Measurements from ENCODE around the gene NEK4.
A peak's percentile ranks its signal among the peaks of the same experiment; 100 is the strongest.

NEK4 gene

GRCh38 chr3:52792961-52793695 is 22.4 kb upstream of the NEK4 start:
- peak; percentile 52 for DNase-seq

- DNase-seq: no peak
These were observed 21.7 kb upstream of the NEK4 start for GRCh38 chr3:52792413-52792812.

- DNase-seq: no peak
These were observed 21.2 kb upstream of the NEK4 start for GRCh38 chr3:52791928-52792327.

- no peak for DNase-seq
These were observed 20.6 kb upstream of the NEK4 start for GRCh38 chr3:52791366-52791765.

GRCh38 chr3:52790741-52791140 is 20.0 kb upstream of the NEK4 start:
- no peak for DNase-seq

GRCh38 chr3:52790337-52790736 is 19.6 kb upstream of the NEK4 start:
- DNase-seq: no peak

- DNase-seq: no peak
These were observed 19.0 kb upstream of the NEK4 start for GRCh38 chr3:52789746-52790040.

GRCh38 chr3:52788890-52789745 is 18.4 kb upstream of the NEK4 start:
- DNase-seq: no peak

- DNase-seq: no peak
These were observed 17.2 kb upstream of the NEK4 start for GRCh38 chr3:52787672-52788625.

GRCh38 chr3:52787246-52787645 is 16.5 kb upstream of the NEK4 start:
- no peak for DNase-seq

- DNase-seq: no peak
These were observed 15.8 kb upstream of the NEK4 start for GRCh38 chr3:52786330-52787215.

- no peak for DNase-seq
These were observed 14.3 kb upstream of the NEK4 start for GRCh38 chr3:52784931-52785590.

- no peak for DNase-seq
These were observed 13.4 kb upstream of the NEK4 start for GRCh38 chr3:52784021-52784621.

- DNase-seq: no peak
These were observed 12.4 kb upstream of the NEK4 start for GRCh38 chr3:52783211-52783555.

- DNase-seq: no peak
These were observed 11.9 kb upstream of the NEK4 start for GRCh38 chr3:52782412-52783210.

- no peak for DNase-seq
These were observed 11.0 kb upstream of the NEK4 start for GRCh38 chr3:52781741-52782140.

GRCh38 chr3:52779837-52780585 is 9.3 kb upstream of the NEK4 start:
- no peak for DNase-seq

- DNase-seq: no peak
These were observed 8.5 kb upstream of the NEK4 start for GRCh38 chr3:52779011-52779836.

Data from NCI-H1694 (cell line).